Panc1 (cell line): ENCODE data around the gene TNFSF4. TPM values are rescaled to one million over a fixed set of nuclear protein-coding genes. Genes with fewer than 3 reads are reported as not detected.

Experiments used
- ATAC-seq: fragments of 200-7000 bp; cut with Tn5 transposase; 2 replicates; pipeline ENCODE4 v1.9.1; 2020; ENCODE audit warnings: mild to moderate bottlenecking, moderate library complexity
- BruUV-seq: library from RNA; stranded (reverse); fragments of 400-500 nt; replicated peaks from 2 replicates; lab custom pipeline; 2021; lab: Mats Ljungman, UMichigan
- CTCF ChIA-PET: fragments of 300-600 bp; sonication (Branson Sonifier 250); formaldehyde crosslinking; loops from one replicate; lab custom pipeline; 2022; ENCODE audit warnings: antibody characterized with exemption; lab: Charles Lee
- POLR2A ChIA-PET: fragments of 300-600 bp; sonication (Branson Sonifier 250); formaldehyde crosslinking; loops from one replicate; lab custom pipeline; 2022; ENCODE audit warnings: antibody characterized with exemption; lab: Charles Lee
- DNase-seq: peaks from one replicate; pipeline ENCODE4 v3.0.0-alpha.2; 2010; ENCODE audit warnings: low read depth, low spot score
- H3K27ac ChIP-seq: 2 replicates; pipeline ENCODE4 v1.5.1; 2011; ENCODE audit warnings: mild to moderate bottlenecking, low read length, inconsistent platforms
- H3K27me3 ChIP-seq: fragments of 200-500 bp; sonication (Bioruptor generic); 2 replicates; pipeline ENCODE4 v1.6.0; 2014; ENCODE audit warnings: low read length, inconsistent platforms; ENCODE audit not compliant: control insufficient read depth, insufficient read depth
- H3K36me3 ChIP-seq: fragments of 200-500 bp; sonication (Bioruptor generic); 2 replicates; pipeline ENCODE4 v1.5.1; 2014; ENCODE audit warnings: inconsistent platforms, mild to moderate bottlenecking, low read length, moderate library complexity; ENCODE audit not compliant: control insufficient read depth, insufficient read depth
- H3K4me1 ChIP-seq: 2 replicates; pipeline ENCODE4 v1.5.1; 2011; ENCODE audit warnings: inconsistent platforms, mild to moderate bottlenecking, low read length, moderate library complexity; ENCODE audit not compliant: control insufficient read depth, insufficient read depth
- H3K4me3 ChIP-seq, 2 experiments: 2 replicates each; pipeline ENCODE4 v1.5.1; 2011 to 2012; ENCODE audit warnings: low read depth in 2 of 2, low read length in 2 of 2, mild to moderate bottlenecking in 2 of 2, inconsistent platforms in 1 of 2, moderate library complexity in 1 of 2
- H3K9me3 ChIP-seq: fragments of 200-500 bp; sonication (Bioruptor generic); 2 replicates; pipeline ENCODE4 v1.5.1; 2014; ENCODE audit warnings: low read depth, mild to moderate bottlenecking, inconsistent platforms, low read length, moderate library complexity; ENCODE audit not compliant: control insufficient read depth, insufficient read depth
- POLR2AphosphoS5 ChIP-seq: IDR thresholded peaks from 2 replicates; pipeline ENCODE4 v1.6.1; 2012; ENCODE audit warnings: mild to moderate bottlenecking, low read depth, low read length, moderate library complexity
- REST ChIP-seq, 2 experiments: IDR thresholded peaks; 2 replicates each; pipeline ENCODE4 v1.6.1; 2011 to 2012; ENCODE audit warnings: low read depth in 2 of 2, control low read depth in 1 of 2, low read length in 1 of 2, mild to moderate bottlenecking in 1 of 2, moderate library complexity in 1 of 2; ENCODE audit not compliant: insufficient read depth in 1 of 2
- SIN3A ChIP-seq: IDR thresholded peaks from 2 replicates; pipeline ENCODE4 v1.6.1; 2012; ENCODE audit warnings: low read depth, mild to moderate bottlenecking, low read length, moderate library complexity, borderline replicate concordance; ENCODE audit not compliant: insufficient read depth
- TCF7L2 ChIP-seq: IDR thresholded peaks from 2 replicates; pipeline ENCODE4 v1.6.1; 2011; ENCODE audit warnings: mild to moderate bottlenecking, low read depth, low read length, inconsistent platforms
- in situ Hi-C: cut with HindIII; loops from 2 replicates; pipeline ENCODE4 v1.10.0; 2016; ENCODE audit warnings: low sequenced_read_pairs, low pct_unique_long_range_greater_than_20kb
- intact Hi-C: fragments of 100-400 bp; cut with micrococcal nuclease; formaldehyde crosslinking; loops from one replicate; pipeline ENCODE4 v1.10.0; 2022; ENCODE audit not compliant: unreplicated experiment
- total RNA-seq: library from RNA; stranded (reverse); gene quantifications from one replicate; pipeline ENCODE4 v1.2.1, GENCODE V29; 2021; ENCODE audit not compliant: unreplicated experiment
- TF ChIP-seq, protein P1 (sequence below): fragments of 450-650 bp; IDR thresholded peaks from 2 replicates; pipeline ENCODE4 v1.5.1; 2017; ENCODE audit warnings: mild to moderate bottlenecking

The TNFSF4 gene
- total RNA-seq, 1 experiment from 2014 or later = 0.13 TPM

DNA sequence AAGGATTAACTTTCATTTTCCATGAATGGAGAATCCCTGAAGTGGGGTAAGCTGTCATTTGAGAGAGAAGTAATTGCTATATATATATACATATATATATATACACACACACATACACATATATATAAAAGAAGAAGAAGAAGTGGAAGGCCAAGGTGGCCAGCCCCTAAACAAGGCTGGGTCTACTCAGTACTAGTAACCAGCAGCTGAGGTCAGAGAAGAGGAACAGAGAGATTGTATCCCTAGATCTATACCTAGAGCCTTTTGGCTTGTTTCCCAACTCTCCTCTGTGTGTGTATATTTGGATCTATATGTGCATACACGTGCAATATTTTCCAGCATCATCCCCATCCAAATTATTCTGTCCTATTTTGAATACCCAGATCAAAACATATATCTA is 5.2 kb downstream of the TNFSF4 start:
- in situ Hi-C loops = no loop called here
- BruUV-seq = no TSS peak
- TF ChIP-seq POLR2AphosphoS5 = no peak
- no peak for TF ChIP-seq SIN3A
- TF ChIP-seq, protein P1, sequence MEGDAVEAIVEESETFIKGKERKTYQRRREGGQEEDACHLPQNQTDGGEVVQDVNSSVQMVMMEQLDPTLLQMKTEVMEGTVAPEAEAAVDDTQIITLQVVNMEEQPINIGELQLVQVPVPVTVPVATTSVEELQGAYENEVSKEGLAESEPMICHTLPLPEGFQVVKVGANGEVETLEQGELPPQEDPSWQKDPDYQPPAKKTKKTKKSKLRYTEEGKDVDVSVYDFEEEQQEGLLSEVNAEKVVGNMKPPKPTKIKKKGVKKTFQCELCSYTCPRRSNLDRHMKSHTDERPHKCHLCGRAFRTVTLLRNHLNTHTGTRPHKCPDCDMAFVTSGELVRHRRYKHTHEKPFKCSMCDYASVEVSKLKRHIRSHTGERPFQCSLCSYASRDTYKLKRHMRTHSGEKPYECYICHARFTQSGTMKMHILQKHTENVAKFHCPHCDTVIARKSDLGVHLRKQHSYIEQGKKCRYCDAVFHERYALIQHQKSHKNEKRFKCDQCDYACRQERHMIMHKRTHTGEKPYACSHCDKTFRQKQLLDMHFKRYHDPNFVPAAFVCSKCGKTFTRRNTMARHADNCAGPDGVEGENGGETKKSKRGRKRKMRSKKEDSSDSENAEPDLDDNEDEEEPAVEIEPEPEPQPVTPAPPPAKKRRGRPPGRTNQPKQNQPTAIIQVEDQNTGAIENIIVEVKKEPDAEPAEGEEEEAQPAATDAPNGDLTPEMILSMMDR = no peak
- TF ChIP-seq TCF7L2 = no peak
- no peak for TF ChIP-seq REST (IDR thresholded peaks at IDR 0.05; ENCODE audit: insufficient read depth in 1 of 2, low read depth in 2 of 2, low read length in 1 of 2)
- H3K4me1 ChIP-seq = no peaks in the 10 kb centered on the region
- no peaks in the 10 kb centered on the region for H3K9me3 ChIP-seq
- H3K27me3 ChIP-seq = no peaks in the 10 kb centered on the region
- ChIA-PET POLR2A (interaction anchor here (0.6 kb wide), 1 partner anchor 220 kb away, joined by 5 read pairs; no protein-coding TSS in a partner anchor), CTCF (interaction anchor here (1.6 kb wide), 1 partner anchor 376 kb away, joined by 6 read pairs; no protein-coding TSS in a partner anchor)
- no peak overlapping the region for H3K27ac ChIP-seq
- intact Hi-C loops = loop anchor here (1.0 kb wide), 2 partner anchors 376 to 457 kb away; no protein-coding TSS in a partner anchor
- no peak for ATAC-seq
- DNase-seq = no peak
- no peaks in the 10 kb centered on the region for H3K36me3 ChIP-seq
- no peak overlapping the region for H3K4me3 ChIP-seq

GRCh38 chr1:173195596-173196088 is 11.5 kb downstream of the TNFSF4 start:
- Histone ChIP-seq H3K4me1 (0 out of 2 replicates have a peak, but pooled peaks cover 2% of the 10 kb centered on the region), H3K27ac (no peak overlapping the region), H3K36me3 (no peaks in the 10 kb centered on the region), H3K27me3 (no peaks in the 10 kb centered on the region), H3K4me3 (no peak overlapping the region), H3K9me3 (no peaks in the 10 kb centered on the region)
- in situ Hi-C loops = no loop called here
- BruUV-seq = no TSS peak
- TF ChIP-seq TCF7L2 (no peak), REST (IDR thresholded peaks at IDR 0.05; ENCODE audit: insufficient read depth in 1 of 2, low read depth in 2 of 2, low read length in 1 of 2) (no peak), POLR2AphosphoS5 (no peak), SIN3A (no peak)
- TF ChIP-seq, protein P1 = no peak
- intact Hi-C loops = no loop called here
- POLR2A ChIA-PET = no interaction called here
- DNase-seq = no peak
- ATAC-seq = no peak
- CTCF ChIA-PET = no interaction called here
